ENCODE measurements around the gene EFHC1. TPM values are rescaled to one million over a fixed set of nuclear protein-coding genes. Genes with fewer than 3 reads are reported as not detected.

Gene EFHC1
- total RNA-seq, 3 donors from 2014 or later, result 1.2 to 1.9 (median 1.8) TPM

GRCh38 chr6:52517502-52518278, 97.5 kb downstream of the EFHC1 start:
- Mint-ChIP-seq H3K27me3 (ENCODE audit: low read depth) (no peaks in the 10 kb centered on the region), H3K36me3 (ENCODE audit: insufficient read depth) (peaks cover 28% of the 10 kb centered on the region)
- no peak for DNase-seq

DNA sequence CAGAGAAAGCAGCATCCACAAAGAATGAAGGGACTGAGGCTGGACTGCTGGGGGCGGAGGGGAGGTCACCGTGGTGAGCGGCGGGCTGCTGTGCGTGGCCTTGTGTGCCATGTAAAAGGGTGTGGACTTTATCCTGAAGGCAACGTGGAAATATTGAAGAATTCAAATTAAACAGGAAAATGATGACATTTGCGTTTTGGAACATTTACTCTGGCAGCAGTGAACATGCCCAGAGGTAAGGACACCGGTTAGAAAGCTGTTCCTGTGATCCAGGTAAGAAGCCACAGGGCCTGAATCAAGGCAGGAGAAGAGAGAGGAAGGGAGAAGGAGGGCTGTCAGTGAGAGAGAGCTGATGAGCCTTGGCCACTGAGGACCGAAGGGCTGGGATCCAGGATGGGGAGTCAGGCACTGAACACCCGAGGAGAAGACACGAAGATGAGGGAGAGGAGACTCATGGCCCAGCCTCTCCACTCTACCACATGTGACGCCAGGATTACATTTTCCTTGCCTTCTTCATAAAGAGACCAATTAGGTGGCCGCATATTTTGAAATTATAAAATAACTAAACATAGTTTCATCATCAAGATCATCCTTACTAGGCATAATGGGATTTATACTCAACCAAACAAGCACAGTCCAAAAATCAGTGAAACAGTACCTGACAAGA, 98.3 kb downstream of the EFHC1 start:
- no peaks in the 10 kb centered on the region for H3K27me3 Mint-ChIP-seq (ENCODE audit: low read depth)
- ATAC-seq (no peak), DNase-seq (no peak)
- H3K9me3 Mint-ChIP-seq, result no peaks in the 10 kb centered on the region
- H3K4me3 Mint-ChIP-seq, result no peak overlapping the region
- H3K36me3 Mint-ChIP-seq (ENCODE audit: insufficient read depth), result peaks cover 25% of the 10 kb centered on the region
- peaks cover 5% of the 10 kb centered on the region for H3K4me1 Mint-ChIP-seq (ENCODE audit: low read depth)

More at GRCh38 chr6:52517502-52518278, 97.5 kb downstream of the EFHC1 start:
- ATAC-seq, result peak; percentile 80 to 85
- Mint-ChIP-seq H3K4me1 (ENCODE audit: low read depth) (peaks cover 5% of the 10 kb centered on the region), H3K9me3 (no peaks in the 10 kb centered on the region), H3K4me3 (no peak overlapping the region)

DNA sequence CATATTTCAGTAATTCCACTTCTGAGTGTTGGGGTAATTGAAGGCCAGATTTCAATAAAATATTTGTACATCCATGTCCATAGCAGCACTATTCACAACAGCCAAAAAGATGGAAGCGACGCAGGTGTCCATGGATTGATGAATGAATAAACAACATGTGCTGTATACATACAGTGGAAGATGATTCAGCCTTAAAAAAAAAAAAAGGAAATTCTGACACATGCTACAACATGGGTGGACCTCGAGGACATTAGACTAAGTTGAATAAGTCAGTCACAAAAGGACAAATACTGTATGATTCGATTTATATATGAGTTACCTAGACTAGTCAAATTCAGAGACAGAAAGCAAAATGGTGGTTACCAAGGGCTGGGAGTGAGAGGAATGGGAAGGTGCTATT, 99.5 kb downstream of the EFHC1 start:
- Mint-ChIP-seq H3K4me1 (ENCODE audit: low read depth) (peaks cover 5% of the 10 kb centered on the region), H3K27me3 (ENCODE audit: low read depth) (no peaks in the 10 kb centered on the region), H3K9me3 (no peaks in the 10 kb centered on the region), H3K36me3 (ENCODE audit: insufficient read depth) (peaks cover 19% of the 10 kb centered on the region), H3K4me3 (no peak overlapping the region)
- DNase-seq, result no peak
- no peak for ATAC-seq

GRCh38 chr6:52522151-52522626, 102.0 kb downstream of the EFHC1 start:
- DNase-seq (no peak), ATAC-seq (no peak)
- H3K36me3 Mint-ChIP-seq (ENCODE audit: insufficient read depth), result peaks cover 14% of the 10 kb centered on the region
- H3K9me3 Mint-ChIP-seq, result no peaks in the 10 kb centered on the region
- peaks cover 5% of the 10 kb centered on the region for H3K4me1 Mint-ChIP-seq (ENCODE audit: low read depth)
- no peak overlapping the region for H3K4me3 Mint-ChIP-seq
- H3K27me3 Mint-ChIP-seq (ENCODE audit: low read depth), result no peaks in the 10 kb centered on the region

DNA sequence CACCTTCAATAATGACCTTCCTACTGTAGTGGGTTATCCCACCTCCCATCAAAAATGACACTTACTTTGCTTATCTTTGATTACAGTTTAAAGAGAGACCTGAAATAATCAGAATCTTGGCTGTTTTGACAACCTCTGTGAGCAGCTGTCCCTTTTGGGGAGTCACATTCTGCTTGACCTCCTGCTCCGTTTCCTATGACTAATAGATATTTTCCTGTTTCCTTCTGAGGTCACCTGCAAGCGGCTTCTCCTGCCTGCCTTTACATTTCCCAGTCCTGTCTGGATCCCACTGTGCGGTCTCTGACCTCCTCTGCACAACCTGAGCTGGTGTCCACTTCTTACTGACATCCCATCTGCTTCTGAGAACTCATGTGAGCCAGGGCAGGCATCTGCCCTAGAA, 102.5 kb downstream of the EFHC1 start:
- Mint-ChIP-seq H3K27me3 (ENCODE audit: low read depth) (no peaks in the 10 kb centered on the region), H3K4me1 (ENCODE audit: low read depth) (peaks cover 4% of the 10 kb centered on the region), H3K4me3 (no peak overlapping the region), H3K36me3 (ENCODE audit: insufficient read depth) (peaks cover 14% of the 10 kb centered on the region), H3K9me3 (no peaks in the 10 kb centered on the region)
- ATAC-seq (no peak), DNase-seq (no peak)

DNA sequence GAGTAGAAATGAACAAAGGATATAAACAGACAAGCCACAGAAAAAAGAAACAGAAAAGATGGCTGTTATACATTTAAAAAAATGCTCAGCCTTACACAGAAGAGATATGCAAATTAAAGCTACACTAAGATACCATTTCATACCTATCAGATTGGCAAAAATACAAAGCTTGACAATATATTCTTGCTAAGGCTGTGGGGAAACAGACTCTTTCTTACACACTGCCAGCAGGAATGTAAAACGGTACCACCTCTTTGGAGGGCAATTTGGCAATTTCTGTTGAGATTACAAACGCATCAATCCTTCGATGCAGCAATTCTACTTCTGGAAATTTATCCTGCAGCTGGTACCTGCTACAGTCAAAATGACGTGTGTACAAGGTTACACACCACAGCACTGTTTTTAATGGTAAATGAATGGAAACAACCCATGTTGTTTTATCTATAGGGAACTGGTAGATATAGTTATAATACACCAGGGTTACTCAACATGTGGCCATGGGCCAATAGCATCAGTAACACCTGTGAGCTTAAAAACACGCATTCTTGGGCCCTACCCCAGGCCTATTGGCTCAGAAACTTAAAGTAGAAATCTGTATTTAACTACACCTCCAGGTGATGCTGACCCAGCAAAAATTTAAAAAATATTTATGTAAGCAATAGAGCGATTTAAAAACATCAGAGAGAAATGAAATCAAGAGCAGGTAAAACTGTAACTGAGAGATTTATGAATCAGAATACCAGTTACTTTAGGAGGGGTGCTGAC, 103.4 kb downstream of the EFHC1 start:
- DNase-seq, result no peak
- ATAC-seq, result no peak
- Mint-ChIP-seq H3K36me3 (ENCODE audit: insufficient read depth) (peaks cover 10% of the 10 kb centered on the region), H3K27me3 (ENCODE audit: low read depth) (no peaks in the 10 kb centered on the region), H3K9me3 (no peaks in the 10 kb centered on the region), H3K4me1 (ENCODE audit: low read depth) (no peaks in the 10 kb centered on the region), H3K4me3 (no peak overlapping the region)

- DNase-seq (no peak), ATAC-seq (no peak)
- Mint-ChIP-seq H3K27me3 (ENCODE audit: low read depth) (no peaks in the 10 kb centered on the region), H3K9me3 (no peaks in the 10 kb centered on the region), H3K4me3 (no peak overlapping the region), H3K4me1 (ENCODE audit: low read depth) (no peaks in the 10 kb centered on the region), H3K36me3 (ENCODE audit: insufficient read depth) (peaks cover 3% of the 10 kb centered on the region)
Measured at GRCh38 chr6:52524918-52525317, 104.8 kb downstream of the EFHC1 start.

DNA sequence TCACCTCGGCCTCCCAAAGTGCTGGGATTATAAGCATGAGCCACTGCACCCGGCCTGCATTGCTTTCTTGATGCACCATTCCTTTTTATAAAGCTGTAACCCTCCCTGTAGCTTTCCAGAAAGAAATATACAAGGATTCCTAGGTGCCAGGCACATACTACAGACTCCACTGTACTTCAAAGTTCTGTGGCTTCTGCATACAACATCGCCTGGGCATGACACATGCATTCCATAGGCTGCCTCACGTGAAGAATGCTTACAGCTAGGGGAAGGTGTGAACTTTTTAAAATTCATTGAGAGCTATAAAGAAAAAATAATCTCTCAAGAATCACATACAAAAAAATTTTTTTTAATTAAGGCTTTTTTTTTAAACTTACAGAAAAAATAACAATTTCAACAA, 106.5 kb downstream of the EFHC1 start:
- H3K27me3 Mint-ChIP-seq (ENCODE audit: low read depth), result no peaks in the 10 kb centered on the region
- H3K36me3 Mint-ChIP-seq (ENCODE audit: insufficient read depth), result peaks cover 3% of the 10 kb centered on the region
- H3K9me3 Mint-ChIP-seq, result no peaks in the 10 kb centered on the region
- no peak for DNase-seq
- no peak for ATAC-seq
- no peaks in the 10 kb centered on the region for H3K4me1 Mint-ChIP-seq (ENCODE audit: low read depth)
- H3K4me3 Mint-ChIP-seq, result no peak overlapping the region

GRCh38 chr6:52527436-52527835, 107.3 kb downstream of the EFHC1 start:
- Mint-ChIP-seq H3K9me3 (no peaks in the 10 kb centered on the region), H3K36me3 (ENCODE audit: insufficient read depth) (peaks cover 4% of the 10 kb centered on the region), H3K27me3 (ENCODE audit: low read depth) (no peaks in the 10 kb centered on the region), H3K4me1 (ENCODE audit: low read depth) (no peaks in the 10 kb centered on the region), H3K4me3 (no peak overlapping the region)
- DNase-seq (no peak), ATAC-seq (no peak)

DNA sequence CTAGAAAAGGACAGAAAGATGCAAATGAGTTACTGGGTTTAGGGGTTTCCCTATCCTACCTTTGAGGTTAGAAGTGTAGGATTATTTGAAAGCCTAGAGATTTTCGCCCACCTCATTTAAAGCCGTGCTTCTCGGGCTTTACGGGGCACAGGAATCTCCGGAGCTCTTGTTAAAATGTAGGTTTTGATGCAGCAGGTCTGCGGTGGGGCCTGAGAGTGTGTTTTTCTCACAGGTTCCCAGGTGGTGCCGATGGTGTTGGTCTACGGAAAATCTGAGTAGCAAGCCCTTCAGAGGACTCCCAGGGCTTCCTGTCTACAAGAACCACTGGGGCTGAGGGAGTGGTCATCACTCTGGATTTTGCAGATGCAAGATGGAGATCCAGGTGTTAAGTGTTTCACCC, 109.2 kb downstream of the EFHC1 start:
- no peak overlapping the region for H3K4me3 Mint-ChIP-seq
- no peaks in the 10 kb centered on the region for H3K27me3 Mint-ChIP-seq (ENCODE audit: low read depth)
- peaks cover 4% of the 10 kb centered on the region for H3K36me3 Mint-ChIP-seq (ENCODE audit: insufficient read depth)
- no peaks in the 10 kb centered on the region for H3K4me1 Mint-ChIP-seq (ENCODE audit: low read depth)
- DNase-seq (no peak), ATAC-seq (no peak)
- H3K9me3 Mint-ChIP-seq, result no peaks in the 10 kb centered on the region

GRCh38 chr6:52530351-52530750, 110.2 kb downstream of the EFHC1 start:
- H3K27me3 Mint-ChIP-seq (ENCODE audit: low read depth), result no peaks in the 10 kb centered on the region
- DNase-seq (no peak), ATAC-seq (no peak)
- H3K9me3 Mint-ChIP-seq, result no peaks in the 10 kb centered on the region
- no peak overlapping the region for H3K4me3 Mint-ChIP-seq
- H3K36me3 Mint-ChIP-seq (ENCODE audit: insufficient read depth), result peaks cover 4% of the 10 kb centered on the region
- H3K4me1 Mint-ChIP-seq (ENCODE audit: low read depth), result peaks cover 3% of the 10 kb centered on the region

DNA sequence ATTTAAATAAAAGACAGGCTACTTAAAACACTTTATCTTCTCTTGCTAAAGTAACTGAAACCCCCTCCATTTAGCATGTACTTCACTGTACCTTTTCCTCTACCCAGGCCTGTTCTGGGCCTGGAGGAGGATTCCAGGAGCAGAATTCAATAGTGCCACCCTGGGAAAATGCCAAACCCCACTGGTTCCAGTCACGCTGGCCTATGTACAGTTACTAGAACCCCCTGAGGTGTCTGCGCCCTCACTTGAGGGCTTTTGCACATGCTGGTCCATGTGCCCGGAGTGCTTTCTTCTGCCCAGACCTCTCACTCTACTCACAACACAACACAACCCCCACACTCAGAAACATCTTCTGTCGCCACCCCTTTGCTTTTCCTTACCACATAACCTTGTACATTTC, 111.3 kb downstream of the EFHC1 start:
- no peaks in the 10 kb centered on the region for H3K9me3 Mint-ChIP-seq
- H3K4me3 Mint-ChIP-seq, result no peak overlapping the region
- peaks cover 3% of the 10 kb centered on the region for H3K36me3 Mint-ChIP-seq (ENCODE audit: insufficient read depth)
- no peaks in the 10 kb centered on the region for H3K27me3 Mint-ChIP-seq (ENCODE audit: low read depth)
- DNase-seq, result no peak
- no peak for ATAC-seq
- peaks cover 13% of the 10 kb centered on the region for H3K4me1 Mint-ChIP-seq (ENCODE audit: low read depth)

- peaks cover 18% of the 10 kb centered on the region for H3K4me1 Mint-ChIP-seq (ENCODE audit: low read depth)
- ATAC-seq, result no peak
- H3K9me3 Mint-ChIP-seq, result no peaks in the 10 kb centered on the region
- no peak for DNase-seq
- H3K27me3 Mint-ChIP-seq (ENCODE audit: low read depth), result no peaks in the 10 kb centered on the region
- peaks cover 3% of the 10 kb centered on the region for H3K36me3 Mint-ChIP-seq (ENCODE audit: insufficient read depth)
- no peak overlapping the region for H3K4me3 Mint-ChIP-seq
Measured at GRCh38 chr6:52531834-52532233, 111.7 kb downstream of the EFHC1 start.

- Mint-ChIP-seq H3K4me3 (no peak overlapping the region), H3K4me1 (ENCODE audit: low read depth) (peaks cover 24% of the 10 kb centered on the region), H3K36me3 (ENCODE audit: insufficient read depth) (peaks cover 3% of the 10 kb centered on the region), H3K27me3 (ENCODE audit: low read depth) (no peaks in the 10 kb centered on the region), H3K9me3 (no peaks in the 10 kb centered on the region)
- DNase-seq (no peak), ATAC-seq (no peak)
Measured at GRCh38 chr6:52532457-52532856, 112.3 kb downstream of the EFHC1 start.

Measured in activated T-cell treated with anti-CD3 and anti-CD28 coated beads, Interleukin-2, amount 50 U/mL, for 4 hours (primary cell).